Measurements from ENCODE around the gene SCN7A.
"Not testable (repeated sequence)": the region's sequence is repeated elsewhere in the genome, so short reads cannot be mapped to it uniquely, and the experiment has no call there.

Gene SCN7A

GRCh38 chr2:166455823-166456222 is 38.2 kb downstream of the SCN7A start:
- in situ Hi-C loops (cut with MboI; ENCODE audit: low sequenced_read_pairs), result not testable (repeated sequence)

GRCh38 chr2:166454006-166454595 is 39.9 kb downstream of the SCN7A start:
- in situ Hi-C loops (cut with MboI; ENCODE audit: low sequenced_read_pairs), result no loop called here

- in situ Hi-C loops (cut with MboI; ENCODE audit: low sequenced_read_pairs), result no loop called here
Measured at GRCh38 chr2:166451468-166451867, 42.6 kb downstream of the SCN7A start.

- in situ Hi-C loops (cut with MboI; ENCODE audit: low sequenced_read_pairs), result no loop called here
Measured at GRCh38 chr2:166449439-166449838, 44.6 kb downstream of the SCN7A start.

GRCh38 chr2:166448106-166448505 is 45.9 kb downstream of the SCN7A start:
- in situ Hi-C loops (cut with MboI; ENCODE audit: low sequenced_read_pairs), result no loop called here

- in situ Hi-C loops (cut with MboI; ENCODE audit: low sequenced_read_pairs), result no loop called here
Measured at GRCh38 chr2:166444306-166444705, 49.7 kb downstream of the SCN7A start.

- in situ Hi-C loops (cut with MboI; ENCODE audit: low sequenced_read_pairs), result no loop called here
Measured at GRCh38 chr2:166440313-166440712, 53.7 kb downstream of the SCN7A start.

GRCh38 chr2:166439078-166439477 is 55.0 kb downstream of the SCN7A start:
- in situ Hi-C loops (cut with MboI; ENCODE audit: low sequenced_read_pairs), result no loop called here

GRCh38 chr2:166436976-166437375 is 57.1 kb downstream of the SCN7A start:
- in situ Hi-C loops (cut with MboI; ENCODE audit: low sequenced_read_pairs), result no loop called here

GRCh38 chr2:166436189-166436588 is 57.9 kb downstream of the SCN7A start:
- in situ Hi-C loops (cut with MboI; ENCODE audit: low sequenced_read_pairs), result no loop called here

- in situ Hi-C loops (cut with MboI; ENCODE audit: low sequenced_read_pairs), result no loop called here
Measured at GRCh38 chr2:166434491-166434890, 59.6 kb downstream of the SCN7A start.

GRCh38 chr2:166433457-166433856 is 60.6 kb downstream of the SCN7A start:
- in situ Hi-C loops (cut with MboI; ENCODE audit: low sequenced_read_pairs), result no loop called here

GRCh38 chr2:166432331-166432730 is 61.7 kb downstream of the SCN7A start:
- in situ Hi-C loops (cut with MboI; ENCODE audit: low sequenced_read_pairs), result no loop called here

GRCh38 chr2:166424841-166425240 is 69.2 kb downstream of the SCN7A start:
- in situ Hi-C loops (cut with MboI; ENCODE audit: low sequenced_read_pairs), result no loop called here

GRCh38 chr2:166419616-166419934 is 74.5 kb downstream of the SCN7A start:
- in situ Hi-C loops (cut with MboI; ENCODE audit: low sequenced_read_pairs), result no loop called here

- in situ Hi-C loops (cut with MboI; ENCODE audit: low sequenced_read_pairs), result no loop called here
Measured at GRCh38 chr2:166418853-166419615, 75.0 kb downstream of the SCN7A start.

GRCh38 chr2:166417669-166418068 is 76.4 kb downstream of the SCN7A start:
- in situ Hi-C loops (cut with MboI; ENCODE audit: low sequenced_read_pairs), result no loop called here

GRCh38 chr2:166413255-166413654 is 80.8 kb downstream of the SCN7A start:
- in situ Hi-C loops (cut with MboI; ENCODE audit: low sequenced_read_pairs), result no loop called here

- in situ Hi-C loops (cut with MboI; ENCODE audit: low sequenced_read_pairs), result no loop called here
Measured at GRCh38 chr2:166411473-166412230, 82.4 kb downstream of the SCN7A start.

- in situ Hi-C loops (cut with MboI; ENCODE audit: low sequenced_read_pairs), result no loop called here
Measured at GRCh38 chr2:166410828-166411472, 83.1 kb downstream of the SCN7A start.

- in situ Hi-C loops (cut with MboI; ENCODE audit: low sequenced_read_pairs), result not testable (repeated sequence)
Measured at GRCh38 chr2:166407746-166408145, 86.3 kb downstream of the SCN7A start.

GRCh38 chr2:166406374-166406773 is 87.7 kb downstream of the SCN7A start:
- in situ Hi-C loops (cut with MboI; ENCODE audit: low sequenced_read_pairs), result no loop called here

Measured in HL-60/S4 (cell line).